ENCODE data around the gene PDGFB. TPM values are rescaled to one million over a fixed set of nuclear protein-coding genes. Genes with fewer than 3 reads are reported as not detected.

Gene PDGFB
- total RNA-seq, 2 experiments from 2014 or later: 3.8 to 3.9 TPM

- CTCF ChIA-PET: interaction anchor here (4.3 kb wide), 1 partner anchor 70 kb away, joined by 16 read pairs; no protein-coding TSS in a partner anchor
- H3K36me3 Mint-ChIP-seq (ENCODE audit: low read depth): no peaks in the 10 kb centered on the region
- intact Hi-C loops (cut with micrococcal nuclease): loop anchor here (2.0 kb wide), 2 partner anchors 70 kb away; no protein-coding TSS in a partner anchor
- peak overlapping the region; percentile 79 for H3K4me3 Mint-ChIP-seq
- H3K27ac Mint-ChIP-seq: peak overlapping the region; percentile 88
- no peaks in the 10 kb centered on the region for H3K9me3 Mint-ChIP-seq
- H3K27me3 Mint-ChIP-seq (ENCODE audit: low read depth): peaks cover 25% of the 10 kb centered on the region
- DNase-seq: peak; percentile 75
- H3K4me1 Mint-ChIP-seq (ENCODE audit: low read depth): peaks cover 54% of the 10 kb centered on the region
Observed at GRCh38 chr22:39240831-39241793, 3.7 kb downstream of the PDGFB start.

- Mint-ChIP-seq H3K27ac (peak overlapping the region; percentile 88), H3K36me3 (ENCODE audit: low read depth) (peaks cover 3% of the 10 kb centered on the region), H3K27me3 (ENCODE audit: low read depth) (peaks cover 21% of the 10 kb centered on the region), H3K4me1 (ENCODE audit: low read depth) (peaks cover 64% of the 10 kb centered on the region), H3K4me3 (peak overlapping the region; percentile 79), H3K9me3 (no peaks in the 10 kb centered on the region)
- CTCF ChIA-PET: interaction anchor here (4.3 kb wide), 1 partner anchor 69 kb away, joined by 16 read pairs; no protein-coding TSS in a partner anchor
- intact Hi-C loops (cut with micrococcal nuclease): loop anchor here (2.0 kb wide), 2 partner anchors 69 to 71 kb away; no protein-coding TSS in a partner anchor
- DNase-seq: no peak
Observed at GRCh38 chr22:39239561-39240423, 5.0 kb downstream of the PDGFB start.

GRCh38 chr22:39238966-39239505 is 5.7 kb downstream of the PDGFB start:
- intact Hi-C loops (cut with micrococcal nuclease): no loop called here
- CTCF ChIA-PET: interaction anchor here (1.4 to 4.3 kb wide), 2 partner anchors 11 to 68 kb away, joined by 3 to 16 read pairs; no protein-coding TSS in a partner anchor

GRCh38 chr22:39238561-39238960 is 6.2 kb downstream of the PDGFB start:
- no peak for DNase-seq
- CTCF ChIA-PET: interaction anchor here (1.4 to 4.3 kb wide), 2 partner anchors 12 to 68 kb away, joined by 3 to 16 read pairs; no protein-coding TSS in a partner anchor
- H3K27me3 Mint-ChIP-seq (ENCODE audit: low read depth): peaks cover 22% of the 10 kb centered on the region
- H3K27ac Mint-ChIP-seq: no peak overlapping the region
- intact Hi-C loops (cut with micrococcal nuclease): no loop called here
- peaks cover 68% of the 10 kb centered on the region for H3K4me1 Mint-ChIP-seq (ENCODE audit: low read depth)
- H3K4me3 Mint-ChIP-seq: no peak overlapping the region
- H3K36me3 Mint-ChIP-seq (ENCODE audit: low read depth): peaks cover 3% of the 10 kb centered on the region
- no peaks in the 10 kb centered on the region for H3K9me3 Mint-ChIP-seq

More at GRCh38 chr22:39238966-39239505, 5.7 kb downstream of the PDGFB start:
- Mint-ChIP-seq H3K4me3 (no peak overlapping the region), H3K27ac (no peak overlapping the region), H3K36me3 (ENCODE audit: low read depth) (peaks cover 3% of the 10 kb centered on the region), H3K9me3 (no peaks in the 10 kb centered on the region), H3K4me1 (ENCODE audit: low read depth) (peaks cover 68% of the 10 kb centered on the region), H3K27me3 (ENCODE audit: low read depth) (peaks cover 23% of the 10 kb centered on the region)
- no peak for DNase-seq

GRCh38 chr22:39238101-39238466 is 6.7 kb downstream of the PDGFB start:
- no peak for DNase-seq
- no peak overlapping the region for H3K4me3 Mint-ChIP-seq
- no peak overlapping the region for H3K27ac Mint-ChIP-seq
- no peaks in the 10 kb centered on the region for H3K9me3 Mint-ChIP-seq
- CTCF ChIA-PET: interaction anchor here (1.4 to 4.3 kb wide), 2 partner anchors 12 to 67 kb away, joined by 3 to 16 read pairs; no protein-coding TSS in a partner anchor
- peaks cover 21% of the 10 kb centered on the region for H3K27me3 Mint-ChIP-seq (ENCODE audit: low read depth)
- intact Hi-C loops (cut with micrococcal nuclease): no loop called here
- H3K4me1 Mint-ChIP-seq (ENCODE audit: low read depth): peaks cover 72% of the 10 kb centered on the region
- H3K36me3 Mint-ChIP-seq (ENCODE audit: low read depth): peaks cover 3% of the 10 kb centered on the region

- no peak overlapping the region for H3K4me3 Mint-ChIP-seq
- no peak for DNase-seq
- H3K27ac Mint-ChIP-seq: no peak overlapping the region
- H3K36me3 Mint-ChIP-seq (ENCODE audit: low read depth): peaks cover 3% of the 10 kb centered on the region
- CTCF ChIA-PET: interaction anchor here (1.4 to 4.3 kb wide), 3 partner anchors 13 to 67 kb away, joined by 3 to 16 read pairs (median 5); no protein-coding TSS in a partner anchor
- intact Hi-C loops (cut with micrococcal nuclease): no loop called here
- peaks cover 69% of the 10 kb centered on the region for H3K4me1 Mint-ChIP-seq (ENCODE audit: low read depth)
- H3K9me3 Mint-ChIP-seq: no peaks in the 10 kb centered on the region
- peaks cover 17% of the 10 kb centered on the region for H3K27me3 Mint-ChIP-seq (ENCODE audit: low read depth)
Observed at GRCh38 chr22:39237318-39238100, 7.3 kb downstream of the PDGFB start.

- Mint-ChIP-seq H3K27me3 (ENCODE audit: low read depth) (peaks cover 15% of the 10 kb centered on the region), H3K27ac (no peak overlapping the region), H3K36me3 (ENCODE audit: low read depth) (peaks cover 3% of the 10 kb centered on the region), H3K9me3 (no peaks in the 10 kb centered on the region), H3K4me1 (ENCODE audit: low read depth) (peaks cover 67% of the 10 kb centered on the region), H3K4me3 (peak overlapping the region; percentile 2)
- peak; percentile 64 for DNase-seq
- intact Hi-C loops (cut with micrococcal nuclease): no loop called here
- CTCF ChIA-PET: interaction anchor here (1.1 to 2.1 kb wide), 2 partner anchors 21 to 65 kb away, joined by 3 to 5 read pairs; no protein-coding TSS in a partner anchor
Observed at GRCh38 chr22:39236321-39237317, 8.2 kb downstream of the PDGFB start.

- H3K27me3 Mint-ChIP-seq (ENCODE audit: low read depth): peaks cover 11% of the 10 kb centered on the region
- CTCF ChIA-PET: interaction anchor here (0.6 to 2.1 kb wide), 3 partner anchors 19 to 230 kb away, joined by 3 to 5 read pairs (median 5); no protein-coding TSS in a partner anchor
- H3K36me3 Mint-ChIP-seq (ENCODE audit: low read depth): peaks cover 3% of the 10 kb centered on the region
- no peak overlapping the region for H3K27ac Mint-ChIP-seq
- H3K4me3 Mint-ChIP-seq: no peak overlapping the region
- DNase-seq: no peak
- intact Hi-C loops (cut with micrococcal nuclease): no loop called here
- no peaks in the 10 kb centered on the region for H3K9me3 Mint-ChIP-seq
- H3K4me1 Mint-ChIP-seq (ENCODE audit: low read depth): peaks cover 51% of the 10 kb centered on the region
Observed at GRCh38 chr22:39234867-39235687, 9.7 kb downstream of the PDGFB start.

GRCh38 chr22:39234472-39234787 is 10.4 kb downstream of the PDGFB start:
- Mint-ChIP-seq H3K27me3 (ENCODE audit: low read depth) (peaks cover 11% of the 10 kb centered on the region), H3K36me3 (ENCODE audit: low read depth) (peaks cover 3% of the 10 kb centered on the region), H3K9me3 (no peaks in the 10 kb centered on the region), H3K27ac (no peak overlapping the region), H3K4me3 (no peak overlapping the region), H3K4me1 (ENCODE audit: low read depth) (peaks cover 45% of the 10 kb centered on the region)
- DNase-seq: no peak
- intact Hi-C loops (cut with micrococcal nuclease): no loop called here
- CTCF ChIA-PET: no interaction called here
